Tibial nerve (tissue), 4 donors: ENCODE data around the gene LIN9. TPM values are rescaled to one million over a fixed set of nuclear protein-coding genes. Genes with fewer than 3 reads are reported as not detected.

Experiments used
- DNase-seq, 2 donors: peaks; one replicate each; pipeline ENCODE4 v3.0.0-alpha.2; 2019; ENCODE audit warnings: low spot score in 2 of 2
- H3K27ac ChIP-seq, 4 donors: fragments of 200-600 bp; sonication (generic) in 3 of 4; one replicate each; pipeline ENCODE4 v1.5.1; 2017 to 2019; ENCODE audit warnings: mild to moderate bottlenecking in 1 of 4
- H3K27me3 ChIP-seq, 2 donors: fragments of 200-600 bp; sonication (generic) in 1 of 2; one replicate each; pipeline versions ENCODE4 v1.5.1 to v1.6.0; 2017 to 2019
- H3K36me3 ChIP-seq, 3 donors: fragments of 200-600 bp; sonication (generic); one replicate each; pipeline ENCODE4 v1.5.1; 2018 to 2019
- H3K4me1 ChIP-seq, 4 donors: fragments of 200-600 bp; sonication (generic) in 3 of 4; one replicate each; pipeline ENCODE4 v1.5.1; 2017 to 2019
- H3K4me3 ChIP-seq, 4 donors: fragments of 200-600 bp; sonication (generic) in 3 of 4; one replicate each; pipeline ENCODE4 v1.5.1; 2017 to 2019; ENCODE audit warnings: mild to moderate bottlenecking in 1 of 4, moderate library complexity in 1 of 4
- H3K9me3 ChIP-seq, 4 donors: fragments of 200-600 bp; sonication (generic) in 3 of 4; one replicate each; pipeline ENCODE4 v1.5.1; 2017 to 2019
- EP300 ChIP-seq, 2 donors: sonication (generic); formaldehyde crosslinking; IDR thresholded peaks; one replicate each; pipeline ENCODE4 v1.6.1; 2017; ENCODE audit warnings: antibody characterized with exemption in 2 of 2, mild to moderate bottlenecking in 1 of 2
- POLR2A ChIP-seq, 2 donors: fragments of 450-650 bp; IDR thresholded peaks; one replicate each; pipeline ENCODE4 v1.6.1; 2017; ENCODE audit warnings: antibody characterized with exemption in 2 of 2, mild to moderate bottlenecking in 2 of 2, moderate library complexity in 2 of 2
- WGBS, 2 donors: methylation state at CpG; one replicate each; pipeline ENCODE4 v1.1.5; 2018; 5-methylcytosine and 5-hydroxymethylcytosine counted together
- total RNA-seq, 4 donors: library from RNA; depleted of rRNA; stranded (reverse); fragments of >200 nt; gene quantifications; one replicate each; pipeline ENCODE4 v1.1.0, GENCODE V29; 2016
- TF ChIP-seq, protein P1 (sequence below), 5 experiments: fragments of 200-600 bp in 3 of 5; fragments of 450-650 bp in 2 of 5; sonication (generic) in 3 of 5; IDR thresholded peaks; one replicate each; pipeline ENCODE4 v1.5.1; 2016 to 2019; ENCODE audit warnings: antibody characterized with exemption in 5 of 5, mild to moderate bottlenecking in 3 of 5, moderate library complexity in 2 of 5

The LIN9 gene
- total RNA-seq, 4 donors from 2014 or later, result 1.3 to 2.4 (median 2.2) TPM

DNA sequence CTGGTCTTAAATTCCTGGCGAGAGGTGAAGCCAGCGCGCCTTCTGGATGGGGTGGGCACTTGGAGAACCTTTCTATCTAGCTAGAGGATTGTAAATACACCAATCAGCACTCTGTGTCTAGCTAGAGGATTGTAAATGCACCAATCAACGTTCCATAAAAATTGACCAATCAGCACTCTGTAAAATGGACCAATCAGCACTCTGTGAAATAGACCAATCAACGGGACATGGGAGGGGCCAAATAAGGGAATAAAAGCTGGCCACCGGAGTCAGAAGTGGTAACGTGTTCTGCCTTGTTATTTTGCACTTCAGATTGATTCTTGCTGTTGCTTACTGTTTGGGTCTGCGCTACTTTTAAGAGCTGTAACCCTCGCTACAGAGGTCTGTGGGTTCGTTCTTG is 12.0 kb upstream of the LIN9 start:
- Histone ChIP-seq H3K4me3 (no peak overlapping the region), H3K9me3 (no peaks in the 10 kb centered on the region), H3K36me3 (no peaks in the 10 kb centered on the region), H3K4me1 (no peaks in the 10 kb centered on the region), H3K27ac (no peak overlapping the region), H3K27me3 (no peaks in the 10 kb centered on the region)
- WGBS, 2 donors, result 90 to 94% methylated on average over 10 of the region's 10 CpGs
- TF ChIP-seq, protein P1, sequence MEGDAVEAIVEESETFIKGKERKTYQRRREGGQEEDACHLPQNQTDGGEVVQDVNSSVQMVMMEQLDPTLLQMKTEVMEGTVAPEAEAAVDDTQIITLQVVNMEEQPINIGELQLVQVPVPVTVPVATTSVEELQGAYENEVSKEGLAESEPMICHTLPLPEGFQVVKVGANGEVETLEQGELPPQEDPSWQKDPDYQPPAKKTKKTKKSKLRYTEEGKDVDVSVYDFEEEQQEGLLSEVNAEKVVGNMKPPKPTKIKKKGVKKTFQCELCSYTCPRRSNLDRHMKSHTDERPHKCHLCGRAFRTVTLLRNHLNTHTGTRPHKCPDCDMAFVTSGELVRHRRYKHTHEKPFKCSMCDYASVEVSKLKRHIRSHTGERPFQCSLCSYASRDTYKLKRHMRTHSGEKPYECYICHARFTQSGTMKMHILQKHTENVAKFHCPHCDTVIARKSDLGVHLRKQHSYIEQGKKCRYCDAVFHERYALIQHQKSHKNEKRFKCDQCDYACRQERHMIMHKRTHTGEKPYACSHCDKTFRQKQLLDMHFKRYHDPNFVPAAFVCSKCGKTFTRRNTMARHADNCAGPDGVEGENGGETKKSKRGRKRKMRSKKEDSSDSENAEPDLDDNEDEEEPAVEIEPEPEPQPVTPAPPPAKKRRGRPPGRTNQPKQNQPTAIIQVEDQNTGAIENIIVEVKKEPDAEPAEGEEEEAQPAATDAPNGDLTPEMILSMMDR (IDR thresholded peaks at IDR 0.05), result no peak
- TF ChIP-seq EP300 (IDR thresholded peaks at IDR 0.05), result no peak
- no peak for DNase-seq

DNA sequence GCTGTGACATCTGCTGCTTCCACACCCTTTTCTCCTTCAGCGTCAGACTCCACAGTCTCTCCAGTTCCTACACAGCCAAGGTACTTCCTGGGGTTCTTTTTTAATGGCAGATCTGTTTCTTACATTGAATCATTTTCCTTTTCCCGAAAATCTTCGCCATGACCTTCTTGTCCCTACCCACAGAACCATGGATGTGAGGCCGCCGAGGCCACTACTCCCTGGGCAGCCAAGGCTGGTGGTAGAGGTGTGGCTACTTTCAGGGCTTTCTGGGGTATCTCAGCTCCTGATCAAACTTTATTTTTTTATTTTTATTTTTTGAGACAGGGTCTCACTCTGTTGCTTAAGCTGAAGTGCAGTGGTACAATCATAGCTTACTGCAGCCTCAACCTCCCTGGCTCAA is 9.5 kb upstream of the LIN9 start:
- Histone ChIP-seq H3K4me1 (no peaks in the 10 kb centered on the region), H3K4me3 (no peak overlapping the region), H3K36me3 (no peaks in the 10 kb centered on the region), H3K27ac (no peak overlapping the region), H3K9me3 (no peaks in the 10 kb centered on the region), H3K27me3 (no peaks in the 10 kb centered on the region)
- no peak for DNase-seq
- 93 to 95% methylated on average over 5 of the region's 5 CpGs for WGBS, 2 donors
- TF ChIP-seq POLR2A (IDR thresholded peaks at IDR 0.05), result no peak
- TF ChIP-seq EP300 (IDR thresholded peaks at IDR 0.05), result no peak
- TF ChIP-seq, protein P1 (IDR thresholded peaks at IDR 0.05), result no peak

DNA sequence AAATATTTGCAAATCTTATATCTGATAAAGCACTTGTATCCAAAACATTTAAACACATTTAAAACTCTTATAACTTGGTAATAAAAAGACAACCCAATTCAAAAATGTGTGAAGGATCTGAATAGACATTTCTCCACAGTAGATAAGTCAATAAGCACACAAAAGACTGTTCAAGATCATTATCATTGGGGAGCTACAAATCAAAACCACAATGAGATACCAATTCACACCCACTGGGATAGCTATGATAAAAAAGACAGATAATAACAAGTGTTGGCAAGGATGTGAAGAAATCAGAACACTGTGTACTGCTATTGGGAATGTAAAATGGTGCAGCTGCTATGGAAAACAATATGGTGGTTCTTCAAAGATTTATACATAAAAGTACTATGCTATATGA is 5.1 kb upstream of the LIN9 start:
- no peak overlapping the region for H3K4me3 ChIP-seq
- H3K36me3 ChIP-seq, result no peaks in the 10 kb centered on the region
- no peaks in the 10 kb centered on the region for H3K27me3 ChIP-seq
- H3K9me3 ChIP-seq, result no peaks in the 10 kb centered on the region
- no peak overlapping the region for H3K27ac ChIP-seq
- no peak for DNase-seq
- peaks cover 0 to 11% (median 8%) of the 10 kb centered on the region in 4 donors for H3K4me1 ChIP-seq
- TF ChIP-seq POLR2A (IDR thresholded peaks at IDR 0.05) (no peak), EP300 (IDR thresholded peaks at IDR 0.05) (no peak)
- TF ChIP-seq, protein P1 (IDR thresholded peaks at IDR 0.05), result no peak

DNA sequence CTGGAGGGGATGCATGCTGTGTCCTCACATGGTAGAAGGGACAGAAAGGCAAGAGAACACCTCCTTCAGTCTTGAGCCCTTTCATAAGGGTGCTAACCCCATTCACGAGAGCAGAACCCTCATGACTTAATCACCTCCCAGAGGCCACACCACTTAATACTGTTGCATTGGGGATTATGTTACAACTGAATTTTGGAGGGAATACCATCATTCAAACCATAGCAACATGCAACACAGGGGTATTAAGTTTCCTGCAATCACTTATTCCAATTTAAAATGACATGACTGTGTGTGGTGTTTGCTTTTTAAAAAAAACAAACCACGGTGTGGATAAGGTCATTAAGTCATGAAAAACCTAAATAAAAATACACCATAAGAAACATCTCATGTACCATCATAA is 3.1 kb upstream of the LIN9 start:
- H3K4me1 ChIP-seq, result peaks cover 0 to 22% (median 8%) of the 10 kb centered on the region in 4 donors
- TF ChIP-seq EP300 (IDR thresholded peaks at IDR 0.05), result no peak
- no peak for TF ChIP-seq POLR2A (IDR thresholded peaks at IDR 0.05)
- TF ChIP-seq, protein P1 (IDR thresholded peaks at IDR 0.05), result no peak
- no peak overlapping the region for H3K4me3 ChIP-seq
- H3K27me3 ChIP-seq, result no peaks in the 10 kb centered on the region
- no peak for DNase-seq
- H3K36me3 ChIP-seq, result no peaks in the 10 kb centered on the region
- WGBS, 2 donors, result 92 to 94% methylated on average over 2 of the region's 2 CpGs
- no peaks in the 10 kb centered on the region for H3K9me3 ChIP-seq
- no peak overlapping the region for H3K27ac ChIP-seq

DNA sequence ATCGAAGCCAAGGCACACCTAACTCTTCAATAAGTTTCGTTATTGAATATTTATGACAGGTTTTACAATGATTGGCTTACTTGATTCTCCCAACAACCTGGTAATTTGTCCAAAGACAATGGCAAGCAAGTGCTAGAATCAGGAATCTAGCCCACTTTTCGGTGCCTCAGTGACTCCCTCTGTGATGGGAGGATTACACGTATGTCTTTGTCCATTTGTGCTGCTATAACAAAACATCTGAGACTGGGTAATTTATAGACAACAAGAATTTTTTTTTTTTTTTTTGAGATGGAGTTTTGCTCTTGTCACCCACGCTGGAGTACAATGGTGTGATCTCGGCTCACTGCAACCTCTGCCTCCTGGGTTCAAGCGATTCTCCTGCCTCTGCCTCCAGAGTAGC is 2.4 kb upstream of the LIN9 start:
- DNase-seq, result no peak
- Histone ChIP-seq H3K9me3 (no peaks in the 10 kb centered on the region), H3K4me1 (peaks cover 0 to 22% (median 8%) of the 10 kb centered on the region in 4 donors), H3K4me3 (no peak overlapping the region), H3K36me3 (no peaks in the 10 kb centered on the region), H3K27me3 (no peaks in the 10 kb centered on the region), H3K27ac (no peak overlapping the region)
- TF ChIP-seq POLR2A (IDR thresholded peaks at IDR 0.05), result no peak
- TF ChIP-seq, protein P1 (IDR thresholded peaks at IDR 0.05), result no peak
- no peak for TF ChIP-seq EP300 (IDR thresholded peaks at IDR 0.05)
- 96 to 97% methylated on average over 7 of the region's 7 CpGs for WGBS, 2 donors
